IPS-NIHi11 (cell line): Measurements from ENCODE around the gene ADCY1.

Source experiments
- DNase-seq: peaks from one replicate; pipeline ENCODE4 v3.0.0; 2012; ENCODE audit warnings: mixed read lengths, low spot score

The ADCY1 gene

GRCh38 chr7:45695249-45695995 lies 121.3 kb downstream of the ADCY1 start:
- DNase-seq, result no peak

GRCh38 chr7:45696476-45696875 lies 122.3 kb downstream of the ADCY1 start:
- DNase-seq, result no peak

GRCh38 chr7:45697576-45698136 lies 123.5 kb downstream of the ADCY1 start:
- no peak for DNase-seq

GRCh38 chr7:45698303-45699014 lies 124.3 kb downstream of the ADCY1 start:
- no peak for DNase-seq

- no peak for DNase-seq
Observed at GRCh38 chr7:45699015-45699309, 124.8 kb downstream of the ADCY1 start.

GRCh38 chr7:45699726-45700390 lies 125.7 kb downstream of the ADCY1 start:
- DNase-seq, result no peak

GRCh38 chr7:45700556-45700955 lies 126.4 kb downstream of the ADCY1 start:
- DNase-seq, result no peak

GRCh38 chr7:45701701-45702510 lies 127.7 kb downstream of the ADCY1 start:
- no peak for DNase-seq

GRCh38 chr7:45702751-45703150 lies 128.6 kb downstream of the ADCY1 start:
- no peak for DNase-seq

- no peak for DNase-seq
Observed at GRCh38 chr7:45703373-45703821, 129.2 kb downstream of the ADCY1 start.

- no peak for DNase-seq
Observed at GRCh38 chr7:45703911-45704682, 129.9 kb downstream of the ADCY1 start.

GRCh38 chr7:45704683-45705016 lies 130.5 kb downstream of the ADCY1 start:
- no peak for DNase-seq

- DNase-seq, result no peak
Observed at GRCh38 chr7:45708046-45708950, 134.1 kb downstream of the ADCY1 start.

- no peak for DNase-seq
Observed at GRCh38 chr7:45709168-45710042, 135.2 kb downstream of the ADCY1 start.

- no peak for DNase-seq
Observed at GRCh38 chr7:45710271-45711160, 136.3 kb downstream of the ADCY1 start.

GRCh38 chr7:45711161-45711490 lies 137.0 kb downstream of the ADCY1 start:
- DNase-seq, result no peak

GRCh38 chr7:45712057-45712689 lies 138.0 kb downstream of the ADCY1 start:
- DNase-seq, result no peak
